GM19351 (cell line): Measurements from ENCODE around the gene LRCOL1.
"Not testable (repeated sequence)": the region's sequence is repeated elsewhere in the genome, so short reads cannot be mapped to it uniquely, and the experiment has no call there.

Experiments
- ATAC-seq: cut with Tn5 transposase; IDR thresholded peaks from one replicate; pipeline ENCODE4 v1.9.1; 2021; ENCODE audit warnings: mild to moderate bottlenecking, moderate library complexity; ENCODE audit not compliant: unreplicated experiment

LRCOL1 gene

GRCh38 chr12:132602572-132603239, 7.7 kb downstream of the LRCOL1 start:
- no peak for ATAC-seq

- no peak for ATAC-seq
Observed at GRCh38 chr12:132601171-132601883, 9.1 kb downstream of the LRCOL1 start.

- no peak for ATAC-seq
Observed at GRCh38 chr12:132600048-132601032, 10.0 kb downstream of the LRCOL1 start.

GRCh38 chr12:132599502-132599901, 10.9 kb downstream of the LRCOL1 start:
- not testable (repeated sequence) for ATAC-seq

GRCh38 chr12:132597333-132598316, 12.8 kb downstream of the LRCOL1 start:
- no peak for ATAC-seq

- no peak for ATAC-seq
Observed at GRCh38 chr12:132596016-132596415, 14.4 kb downstream of the LRCOL1 start.

DNA sequence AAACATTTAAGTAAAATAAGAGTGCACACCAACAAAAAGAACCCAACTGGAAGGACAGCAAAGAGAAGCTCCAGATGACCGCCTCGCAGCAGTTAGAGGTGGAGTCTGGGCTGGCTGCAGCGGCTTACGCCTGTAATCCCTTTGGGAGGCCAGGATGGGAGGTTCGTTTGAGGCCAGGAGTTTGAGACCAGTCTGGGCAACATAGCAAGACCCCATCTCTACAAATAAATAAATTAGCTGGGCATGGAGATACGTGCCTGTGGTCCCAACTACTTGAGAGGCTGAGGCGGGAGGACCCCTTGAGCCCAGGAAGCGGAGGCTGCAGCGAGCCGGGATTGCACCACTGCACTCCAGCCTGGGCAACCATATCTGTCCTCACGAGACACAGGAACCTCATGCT, 15.2 kb downstream of the LRCOL1 start:
- no peak for ATAC-seq

- peak; percentile 50 for ATAC-seq
Observed at GRCh38 chr12:132593938-132594358, 16.4 kb downstream of the LRCOL1 start.

GRCh38 chr12:132593521-132593920, 16.9 kb downstream of the LRCOL1 start:
- no peak for ATAC-seq

DNA sequence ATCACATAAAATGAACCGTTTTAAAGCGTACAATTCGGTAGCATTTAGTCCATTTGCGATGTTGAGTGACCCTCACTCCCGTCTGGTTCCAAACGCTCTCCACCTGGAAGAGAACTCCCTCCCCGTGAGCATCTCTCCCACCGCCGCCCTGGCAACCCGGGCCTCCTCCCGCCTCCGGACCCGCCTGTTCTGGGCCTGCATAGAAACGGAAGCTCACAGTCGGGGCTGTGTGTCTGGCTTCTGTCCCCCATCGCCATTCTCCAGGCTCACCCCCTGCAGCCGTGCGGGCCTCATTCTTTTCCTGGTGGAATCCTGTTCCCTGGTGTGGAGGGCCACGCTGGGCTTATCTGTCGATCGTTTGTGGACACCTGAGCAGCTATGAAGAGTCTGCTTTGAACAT, 17.3 kb downstream of the LRCOL1 start:
- ATAC-seq, result no peak

DNA sequence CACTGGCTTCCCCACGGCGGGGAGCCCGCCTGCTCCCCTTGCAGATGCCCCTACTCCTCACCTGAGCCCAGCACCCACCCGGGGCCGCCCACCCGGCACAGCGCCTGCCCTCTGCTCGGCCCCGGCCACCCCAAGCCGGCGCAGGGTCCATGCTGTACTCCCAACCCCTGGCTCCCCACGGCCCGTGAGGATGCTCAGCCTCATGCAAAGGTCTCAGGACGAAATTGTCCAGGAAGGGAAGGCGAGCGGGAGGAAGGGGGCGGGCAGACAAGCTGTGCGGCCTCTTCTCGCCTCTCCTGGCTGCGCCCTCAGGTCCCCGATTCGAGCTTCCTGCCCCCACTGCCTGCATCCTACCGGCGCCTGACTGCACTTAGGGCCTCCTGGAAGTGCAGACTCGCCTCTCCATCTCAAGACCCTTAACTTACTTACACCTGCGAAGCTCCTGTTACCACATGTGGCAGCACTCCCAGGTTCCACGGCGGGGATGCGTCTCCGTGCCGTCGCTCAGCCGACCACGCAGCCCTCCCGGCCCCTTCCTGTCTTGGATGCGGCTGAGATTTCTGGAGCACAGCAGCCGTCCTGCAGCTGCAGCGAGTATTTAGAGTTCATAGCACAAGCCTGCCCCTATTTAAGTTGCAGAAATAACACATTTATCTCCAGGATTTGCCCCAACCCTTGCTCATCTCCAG, 18.0 kb downstream of the LRCOL1 start:
- no peak for ATAC-seq

DNA sequence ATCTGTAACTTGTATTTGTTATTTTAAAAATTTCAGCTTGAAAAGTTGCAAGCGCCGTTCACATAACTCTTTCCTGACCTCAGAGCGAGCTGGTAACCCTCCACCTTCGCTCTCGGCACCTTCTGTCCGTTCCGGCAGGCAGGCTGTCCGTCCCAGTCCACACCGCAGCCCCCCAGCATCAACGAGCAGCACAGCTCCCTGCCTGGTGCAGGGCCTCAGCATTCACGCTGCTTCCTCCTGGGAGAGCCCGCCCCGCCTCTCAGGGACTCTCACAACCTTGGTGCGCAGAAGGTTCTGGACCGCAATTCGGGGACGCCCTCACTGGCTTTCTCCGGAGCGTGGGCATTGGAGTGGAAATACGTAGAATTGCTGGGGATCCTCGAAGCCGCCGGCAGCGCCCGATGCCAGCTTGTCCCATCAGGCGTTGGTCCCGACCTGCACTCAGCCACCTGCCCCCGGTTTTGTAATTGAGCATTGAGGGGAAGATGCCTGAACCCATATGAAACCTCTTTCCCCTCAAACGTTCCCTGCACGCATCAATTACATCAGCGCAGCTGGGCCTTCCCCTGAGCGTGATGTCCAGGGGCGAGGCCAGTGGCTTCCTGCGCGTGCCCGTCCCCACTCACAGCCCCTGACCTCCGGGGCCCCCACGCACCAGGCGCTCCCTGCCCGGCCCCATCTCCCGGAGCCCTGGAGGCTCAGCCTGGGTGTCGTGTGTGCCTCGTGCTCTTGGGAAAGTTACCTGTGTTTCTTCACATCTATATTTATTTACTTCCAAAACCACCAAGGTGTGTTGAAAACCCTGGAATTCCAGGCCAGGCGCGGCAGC, 19.1 kb downstream of the LRCOL1 start:
- no peak for ATAC-seq

DNA sequence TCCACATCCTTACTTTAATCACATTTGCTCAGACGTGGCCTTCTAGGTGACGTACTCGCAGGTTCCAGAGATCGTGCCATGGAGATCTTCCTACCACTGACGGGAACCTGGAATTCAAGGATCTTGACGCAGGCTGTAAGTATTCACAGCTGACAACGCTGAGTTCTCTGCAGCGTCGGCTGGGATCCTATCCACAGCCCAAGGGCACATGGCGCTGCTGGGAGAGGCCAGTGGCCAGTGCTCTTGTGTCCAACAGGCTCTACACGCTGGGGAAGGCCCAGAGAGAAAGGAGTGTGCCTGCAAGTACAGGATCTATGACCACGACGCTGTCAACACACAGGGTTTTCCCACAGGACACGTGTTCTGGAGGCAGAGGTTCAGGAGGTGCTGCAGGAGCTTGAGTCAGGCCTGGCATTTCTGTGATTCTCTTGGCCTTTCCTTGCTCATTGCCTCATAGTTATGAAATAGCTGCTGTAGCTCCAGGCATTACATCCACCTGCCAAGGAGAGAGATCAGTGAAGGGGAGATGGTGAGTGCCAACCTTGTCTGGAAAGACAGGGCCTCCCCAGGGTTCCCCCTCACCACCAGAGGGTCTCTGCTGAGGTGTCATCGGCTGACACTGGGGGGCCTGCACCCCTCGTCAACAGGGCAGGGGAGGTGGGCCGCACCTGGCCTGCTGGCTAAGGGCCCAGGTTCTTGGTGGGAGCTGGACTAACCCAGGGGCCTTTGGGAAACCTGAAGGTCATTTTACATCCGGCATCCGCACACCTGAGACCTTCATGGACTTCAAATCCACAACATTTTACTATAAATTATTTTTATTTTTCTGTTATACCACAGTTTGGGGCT, 21.3 kb downstream of the LRCOL1 start:
- ATAC-seq, result no peak

GRCh38 chr12:132588319-132588718, 22.1 kb downstream of the LRCOL1 start:
- no peak for ATAC-seq

DNA sequence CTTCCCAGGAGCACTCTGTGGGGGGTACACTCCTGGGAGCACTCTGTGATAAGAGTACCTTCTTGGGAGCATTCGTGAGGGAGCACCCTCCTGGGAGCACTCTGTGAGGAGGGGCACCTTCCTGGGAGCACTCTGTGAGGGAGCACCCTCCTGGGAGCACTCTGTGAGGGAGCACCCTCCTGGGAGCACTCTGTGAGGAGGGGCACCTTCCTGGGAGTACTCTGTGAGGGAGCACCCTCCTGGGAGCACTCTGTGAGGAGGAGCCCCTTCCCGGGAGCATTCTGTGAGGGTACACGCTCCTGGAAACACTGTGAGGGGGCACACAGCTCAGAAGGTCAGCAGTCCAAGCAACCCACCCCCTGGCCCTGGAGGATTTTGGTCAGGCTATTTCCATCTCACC, 22.6 kb downstream of the LRCOL1 start:
- ATAC-seq, result no peak

DNA sequence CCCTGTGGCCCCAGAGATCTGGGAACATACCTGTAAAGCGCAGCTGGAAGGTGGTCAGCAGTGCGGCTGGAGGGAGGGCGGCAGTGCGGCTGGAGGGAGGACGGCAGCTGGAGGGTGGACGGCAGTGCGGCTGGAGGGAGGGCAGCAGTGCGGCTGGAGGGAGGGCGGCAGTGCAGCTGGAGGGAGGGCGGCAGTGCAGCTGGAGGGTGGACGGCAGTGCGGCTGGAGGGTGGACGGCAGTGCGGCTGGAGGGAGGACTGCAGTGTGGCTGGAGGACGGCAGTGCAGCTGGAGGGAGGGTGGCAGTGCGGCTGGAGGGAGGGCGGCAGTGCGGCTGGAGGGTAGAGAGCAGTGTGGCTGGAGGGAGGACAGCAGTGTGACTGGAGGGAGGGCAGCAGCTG, 23.5 kb downstream of the LRCOL1 start:
- ATAC-seq, result no peak

DNA sequence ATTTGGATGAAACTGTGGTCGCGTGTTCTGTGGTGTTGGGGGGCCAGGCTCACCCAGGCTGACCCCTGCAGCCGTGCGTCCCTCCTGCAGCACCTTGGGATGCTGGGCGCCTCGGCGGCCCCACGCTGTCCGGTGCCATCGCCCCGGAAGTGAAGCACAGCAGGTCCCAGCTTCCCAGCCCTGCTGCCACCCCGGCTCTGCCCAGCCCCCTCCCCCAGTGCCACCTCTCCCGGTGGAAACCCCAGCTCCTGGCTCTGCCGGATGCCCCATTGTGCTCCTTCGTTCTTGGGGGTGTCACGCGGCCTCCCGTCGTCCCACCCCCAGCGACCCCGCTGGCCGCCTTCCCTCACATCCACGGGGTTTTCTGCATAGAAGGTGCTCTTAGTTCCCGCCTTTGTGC, 25.2 kb downstream of the LRCOL1 start:
- ATAC-seq, result no peak

GRCh38 chr12:132584429-132584828, 26.0 kb downstream of the LRCOL1 start:
- no peak for ATAC-seq
